ENCODE results near the gene ANXA11. TPM values are rescaled to one million over a fixed set of nuclear protein-coding genes. Genes with fewer than 3 reads are reported as not detected.

ANXA11 gene
- total RNA-seq, 1 donor from 2014 or later, result 2.3 TPM

DNA sequence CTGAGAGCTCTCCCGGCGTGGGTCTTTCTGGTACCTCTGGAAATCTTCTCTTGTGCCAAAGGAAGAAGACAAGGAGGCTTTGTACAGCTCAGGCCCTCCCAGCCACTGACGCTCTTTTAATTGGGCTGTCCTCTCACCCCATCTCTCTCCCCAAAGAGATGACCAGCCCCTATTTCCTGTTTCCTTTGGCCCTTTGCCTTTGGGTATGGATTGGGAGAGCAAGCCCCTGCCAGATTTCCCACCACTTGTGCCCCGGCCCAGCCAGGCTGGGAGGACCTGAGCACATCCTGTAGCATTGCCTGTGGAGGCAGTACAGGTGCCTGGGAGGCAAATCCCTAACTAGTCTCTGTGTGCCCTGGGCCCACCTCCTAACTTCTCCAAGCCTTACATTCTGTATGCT is 78.5 kb downstream of the ANXA11 start:
- no peak overlapping the region for H3K4me3 Mint-ChIP-seq (ENCODE audit: unreplicated experiment)
- no peak overlapping the region for H3K27ac Mint-ChIP-seq (ENCODE audit: unreplicated experiment)
- no peak for DNase-seq
- H3K9me3 Mint-ChIP-seq (ENCODE audit: unreplicated experiment), result no peaks in the 10 kb centered on the region
- H3K36me3 Mint-ChIP-seq (ENCODE audit: unreplicated experiment), result no peaks in the 10 kb centered on the region
- peaks cover 2% of the 10 kb centered on the region for H3K27me3 Mint-ChIP-seq (ENCODE audit: unreplicated experiment)
- TF ChIP-seq, protein P1, sequence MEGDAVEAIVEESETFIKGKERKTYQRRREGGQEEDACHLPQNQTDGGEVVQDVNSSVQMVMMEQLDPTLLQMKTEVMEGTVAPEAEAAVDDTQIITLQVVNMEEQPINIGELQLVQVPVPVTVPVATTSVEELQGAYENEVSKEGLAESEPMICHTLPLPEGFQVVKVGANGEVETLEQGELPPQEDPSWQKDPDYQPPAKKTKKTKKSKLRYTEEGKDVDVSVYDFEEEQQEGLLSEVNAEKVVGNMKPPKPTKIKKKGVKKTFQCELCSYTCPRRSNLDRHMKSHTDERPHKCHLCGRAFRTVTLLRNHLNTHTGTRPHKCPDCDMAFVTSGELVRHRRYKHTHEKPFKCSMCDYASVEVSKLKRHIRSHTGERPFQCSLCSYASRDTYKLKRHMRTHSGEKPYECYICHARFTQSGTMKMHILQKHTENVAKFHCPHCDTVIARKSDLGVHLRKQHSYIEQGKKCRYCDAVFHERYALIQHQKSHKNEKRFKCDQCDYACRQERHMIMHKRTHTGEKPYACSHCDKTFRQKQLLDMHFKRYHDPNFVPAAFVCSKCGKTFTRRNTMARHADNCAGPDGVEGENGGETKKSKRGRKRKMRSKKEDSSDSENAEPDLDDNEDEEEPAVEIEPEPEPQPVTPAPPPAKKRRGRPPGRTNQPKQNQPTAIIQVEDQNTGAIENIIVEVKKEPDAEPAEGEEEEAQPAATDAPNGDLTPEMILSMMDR (IDR thresholded peaks at IDR 0.05; ENCODE audit: partially characterized antibody, unreplicated experiment), result no peak
- no peaks in the 10 kb centered on the region for H3K4me1 Mint-ChIP-seq (ENCODE audit: low read depth, unreplicated experiment)

GRCh38 chr10:80122746-80123145 is 82.6 kb downstream of the ANXA11 start:
- no peak overlapping the region for H3K4me3 Mint-ChIP-seq (ENCODE audit: unreplicated experiment)
- H3K27ac Mint-ChIP-seq (ENCODE audit: unreplicated experiment), result no peak overlapping the region
- TF ChIP-seq, protein P1 (IDR thresholded peaks at IDR 0.05; ENCODE audit: partially characterized antibody, unreplicated experiment), result no peak
- H3K36me3 Mint-ChIP-seq (ENCODE audit: unreplicated experiment), result no peaks in the 10 kb centered on the region
- no peaks in the 10 kb centered on the region for H3K4me1 Mint-ChIP-seq (ENCODE audit: low read depth, unreplicated experiment)
- no peak for DNase-seq
- H3K27me3 Mint-ChIP-seq (ENCODE audit: unreplicated experiment), result no peaks in the 10 kb centered on the region
- H3K9me3 Mint-ChIP-seq (ENCODE audit: unreplicated experiment), result peaks cover 1% of the 10 kb centered on the region

- H3K9me3 Mint-ChIP-seq (ENCODE audit: unreplicated experiment), result peaks cover 1% of the 10 kb centered on the region
- no peaks in the 10 kb centered on the region for H3K4me1 Mint-ChIP-seq (ENCODE audit: low read depth, unreplicated experiment)
- H3K27me3 Mint-ChIP-seq (ENCODE audit: unreplicated experiment), result no peaks in the 10 kb centered on the region
- no peak for DNase-seq
- H3K27ac Mint-ChIP-seq (ENCODE audit: unreplicated experiment), result no peak overlapping the region
- TF ChIP-seq, protein P1 (IDR thresholded peaks at IDR 0.05; ENCODE audit: partially characterized antibody, unreplicated experiment), result no peak
- H3K36me3 Mint-ChIP-seq (ENCODE audit: unreplicated experiment), result no peaks in the 10 kb centered on the region
- no peak overlapping the region for H3K4me3 Mint-ChIP-seq (ENCODE audit: unreplicated experiment)
These were observed 83.1 kb downstream of the ANXA11 start for GRCh38 chr10:80122110-80122710.

- DNase-seq, result no peak
- no peak overlapping the region for H3K27ac Mint-ChIP-seq (ENCODE audit: unreplicated experiment)
- no peaks in the 10 kb centered on the region for H3K4me1 Mint-ChIP-seq (ENCODE audit: low read depth, unreplicated experiment)
- H3K36me3 Mint-ChIP-seq (ENCODE audit: unreplicated experiment), result no peaks in the 10 kb centered on the region
- H3K27me3 Mint-ChIP-seq (ENCODE audit: unreplicated experiment), result no peaks in the 10 kb centered on the region
- TF ChIP-seq, protein P1 (IDR thresholded peaks at IDR 0.05; ENCODE audit: partially characterized antibody, unreplicated experiment), result no peak
- peaks cover 1% of the 10 kb centered on the region for H3K9me3 Mint-ChIP-seq (ENCODE audit: unreplicated experiment)
- no peak overlapping the region for H3K4me3 Mint-ChIP-seq (ENCODE audit: unreplicated experiment)
These were observed 86.7 kb downstream of the ANXA11 start for GRCh38 chr10:80118669-80119068.

- TF ChIP-seq, protein P1 (IDR thresholded peaks at IDR 0.05; ENCODE audit: partially characterized antibody, unreplicated experiment), result no peak
- H3K36me3 Mint-ChIP-seq (ENCODE audit: unreplicated experiment), result peaks cover 18% of the 10 kb centered on the region
- no peaks in the 10 kb centered on the region for H3K4me1 Mint-ChIP-seq (ENCODE audit: low read depth, unreplicated experiment)
- DNase-seq, result no peak
- no peaks in the 10 kb centered on the region for H3K27me3 Mint-ChIP-seq (ENCODE audit: unreplicated experiment)
- peaks cover 11% of the 10 kb centered on the region for H3K9me3 Mint-ChIP-seq (ENCODE audit: unreplicated experiment)
- H3K4me3 Mint-ChIP-seq (ENCODE audit: unreplicated experiment), result no peak overlapping the region
- no peak overlapping the region for H3K27ac Mint-ChIP-seq (ENCODE audit: unreplicated experiment)
These were observed 94.4 kb downstream of the ANXA11 start for GRCh38 chr10:80110986-80111385.
